Subcutaneous adipose tissue (tissue), 4 donors: Measurements from ENCODE around the gene FAM3B. TPM values are rescaled to one million over a fixed set of nuclear protein-coding genes. Genes with fewer than 3 reads are reported as not detected.

Source experiments
- CTCF ChIP-seq: fragments of 450-650 bp; IDR thresholded peaks from one replicate; pipeline ENCODE4 v1.5.1; 2016; ENCODE audit warnings: low read depth, mild to moderate bottlenecking, control low read depth, antibody characterized with exemption, moderate library complexity
- total RNA-seq, 4 donors: library from RNA; depleted of rRNA; stranded (reverse); fragments of >200 nt; gene quantifications; one replicate each; pipeline ENCODE4 v1.1.0, GENCODE V29; 2016

Gene FAM3B
- total RNA-seq, 4 donors from 2014 or later: 2.4 TPM; not detected in 3

- no peak for TF ChIP-seq CTCF
Observed at GRCh38 chr21:41304068-41304720, 12.4 kb upstream of the FAM3B start.

GRCh38 chr21:41307219-41307618, 9.4 kb upstream of the FAM3B start:
- TF ChIP-seq CTCF: no peak

GRCh38 chr21:41315726-41316125, 875 bp upstream of the FAM3B start:
- TF ChIP-seq CTCF: no peak

GRCh38 chr21:41317063-41317392, 427 bp downstream of the FAM3B start:
- TF ChIP-seq CTCF: no peak

- TF ChIP-seq CTCF: no peak
Observed at GRCh38 chr21:41317458-41317857, 857 bp downstream of the FAM3B start.

- TF ChIP-seq CTCF: no peak
Observed at GRCh38 chr21:41318218-41318617, 1.6 kb downstream of the FAM3B start.

GRCh38 chr21:41319273-41319672, 2.7 kb downstream of the FAM3B start:
- TF ChIP-seq CTCF: no peak
